Upper lobe of left lung (tissue), 6 donors: ENCODE measurements around the gene TMEM150A. TPM values are rescaled to one million over a fixed set of nuclear protein-coding genes. Genes with fewer than 3 reads are reported as not detected.

Experiments used
- ATAC-seq, 2 donors: fragments of 200-7000 bp; cut with Tn5 transposase; one replicate each; pipeline ENCODE4 v1.9.1; 2022; ENCODE audit warnings: mild to moderate bottlenecking in 2 of 2, moderate library complexity in 2 of 2; ENCODE audit not compliant: low FRiP score in 2 of 2
- DNase-seq, 2 donors: peaks; one replicate each; pipeline ENCODE4 v3.0.0-alpha.2; 2019 to 2020
- H3K27ac ChIP-seq, 4 donors: fragments of 200-600 bp; sonication (generic); one replicate each; pipeline ENCODE4 v1.5.1; 2016 to 2019
- H3K27me3 ChIP-seq, 4 donors: fragments of 200-600 bp; sonication (generic); one replicate each; pipeline ENCODE4 v1.5.1; 2017 to 2019
- H3K36me3 ChIP-seq, 4 donors: fragments of 200-600 bp; sonication (generic); one replicate each; pipeline ENCODE4 v1.5.1; 2016 to 2019
- H3K4me1 ChIP-seq, 4 donors: fragments of 200-600 bp; sonication (generic); one replicate each; pipeline ENCODE4 v1.5.1; 2018 to 2019
- H3K4me3 ChIP-seq, 4 donors: fragments of 200-600 bp; sonication (generic); one replicate each; pipeline ENCODE4 v1.5.1; 2017 to 2019; ENCODE audit warnings: mild to moderate bottlenecking in 2 of 4, moderate library complexity in 1 of 4
- H3K9me3 ChIP-seq, 4 donors: fragments of 200-600 bp; sonication (generic); one replicate each; pipeline ENCODE4 v1.5.1; 2018 to 2019
- CTCF ChIP-seq, 6 experiments: fragments of 450-650 bp in 4 of 6; fragments of 200-600 bp in 2 of 6; sonication (generic) in 2 of 6; IDR thresholded peaks; one replicate each; pipeline ENCODE4 v1.5.1; 2016 to 2019; ENCODE audit warnings: antibody characterized with exemption in 6 of 6
- EP300 ChIP-seq, 4 donors: sonication (generic); formaldehyde crosslinking; IDR thresholded peaks; one replicate each; pipeline ENCODE4 v1.5.1; 2017; ENCODE audit warnings: antibody characterized with exemption in 4 of 4, control low read depth in 2 of 4
- POLR2A ChIP-seq, 4 donors: fragments of 450-650 bp; IDR thresholded peaks; one replicate each; pipeline ENCODE4 v1.5.1; 2016 to 2017; ENCODE audit warnings: antibody characterized with exemption in 4 of 4, mild to moderate bottlenecking in 2 of 4
- POLR2AphosphoS5 ChIP-seq, 2 donors: sonication (generic); formaldehyde crosslinking; IDR thresholded peaks; one replicate each; pipeline ENCODE4 v1.5.1; 2017; ENCODE audit warnings: antibody characterized with exemption in 2 of 2
- WGBS, 2 donors: methylation state at CpG; one replicate each; pipeline ENCODE4 v1.1.5; 2017 to 2018; 5-methylcytosine and 5-hydroxymethylcytosine counted together
- total RNA-seq, 6 donors: library from RNA; depleted of rRNA in 4 of 6; stranded (reverse); fragments of >200 nt in 4 of 6; gene quantifications; one replicate each; pipeline versions ENCODE4 v1.1.0 to v1.2.1, GENCODE V29; 2016 to 2021
- donor health status: DM: no; HTN: no; CAD: no; lungs with moderate emphysema.
- donor health status: DM: no; HTN: yes; CAD: no; lungs with severe emphysema.

TMEM150A gene
- total RNA-seq, 6 donors from 2014 or later: 18.9 to 45.8 (median 32.0) TPM

- ATAC-seq (no peak), DNase-seq (no peak)
- H3K9me3 ChIP-seq: no peaks in the 10 kb centered on the region
- H3K4me1 ChIP-seq: peaks cover 33 to 65% (median 42%) of the 10 kb centered on the region in 4 donors
- peaks cover 4 to 10% (median 9%) of the 10 kb centered on the region in 4 donors for H3K36me3 ChIP-seq
- no peaks in the 10 kb centered on the region for H3K27me3 ChIP-seq
- 92 to 94% methylated on average over 10 of the region's 10 CpGs for WGBS, 2 donors
- H3K4me3 ChIP-seq: no peak overlapping the region
- TF ChIP-seq POLR2AphosphoS5 (IDR thresholded peaks at IDR 0.05) (no peak), POLR2A (IDR thresholded peaks at IDR 0.05) (no peak), CTCF (IDR thresholded peaks at IDR 0.05) (no peak), EP300 (IDR thresholded peaks at IDR 0.05) (no peak)
- H3K27ac ChIP-seq: no peak overlapping the region
These were observed 11.4 kb upstream of the TMEM150A start for GRCh38 chr2:85613717-85614515.

- Histone ChIP-seq H3K27ac (peak within 1 kb of the TSS; percentile 85 to 92 (median 90)), H3K4me1 (peaks cover 24 to 64% (median 45%) of the 10 kb centered on the region in 4 donors), H3K9me3 (no peaks in the 10 kb centered on the region), H3K36me3 (peaks cover 4 to 24% (median 14%) of the 10 kb centered on the region in 4 donors), H3K4me3 (peak within 1 kb of the TSS; percentile 56 to 91 (median 85)), H3K27me3 (no peaks in the 10 kb centered on the region)
- 11 to 18% methylated on average over 39 to 56 of the region's 73 CpGs for WGBS, 2 donors
- peak in 3 of 4 donors; percentile 54 to 90 (median 69) for TF ChIP-seq POLR2A (IDR thresholded peaks at IDR 0.05)
- peak; percentile 90 to 95 for TF ChIP-seq POLR2AphosphoS5 (IDR thresholded peaks at IDR 0.05)
- peak in 1 of 6 experiments; percentile 4 for TF ChIP-seq CTCF (IDR thresholded peaks at IDR 0.05)
- no peak for TF ChIP-seq EP300 (IDR thresholded peaks at IDR 0.05)
- DNase-seq (peak; percentile 91 to 96), ATAC-seq (peak; percentile 91 to 93)
These were observed 9.4 kb upstream of the TMEM150A start, which contains the start of gene C2orf68 for GRCh38 chr2:85611705-85612587. Gene C2orf68 (minus strand): TSS chr2:85612066. CDS start chr2:85611984, 82 bp downstream.

GRCh38 chr2:85611217-85611704 lies 8.8 kb upstream of the TMEM150A start:
- Histone ChIP-seq H3K27me3 (no peaks in the 10 kb centered on the region), H3K36me3 (peaks cover 4 to 24% (median 14%) of the 10 kb centered on the region in 4 donors), H3K9me3 (no peaks in the 10 kb centered on the region), H3K4me1 (peaks cover 26 to 66% (median 47%) of the 10 kb centered on the region in 4 donors), H3K27ac (peak overlapping the region; percentile 85 to 92 (median 90)), H3K4me3 (peak overlapping the region; percentile 56 to 91 (median 85))
- ATAC-seq (no peak), DNase-seq (no peak)
- WGBS, 2 donors: 6 to 9% methylated on average over 20 to 24 of the region's 24 CpGs
- TF ChIP-seq EP300 (IDR thresholded peaks at IDR 0.05) (no peak), CTCF (IDR thresholded peaks at IDR 0.05) (no peak), POLR2A (IDR thresholded peaks at IDR 0.05) (no peak), POLR2AphosphoS5 (IDR thresholded peaks at IDR 0.05) (no peak)

- TF ChIP-seq EP300 (IDR thresholded peaks at IDR 0.05) (no peak), POLR2A (IDR thresholded peaks at IDR 0.05) (no peak), CTCF (IDR thresholded peaks at IDR 0.05) (no peak), POLR2AphosphoS5 (IDR thresholded peaks at IDR 0.05) (no peak)
- Histone ChIP-seq H3K27me3 (no peaks in the 10 kb centered on the region), H3K36me3 (peaks cover 4 to 24% (median 14%) of the 10 kb centered on the region in 4 donors), H3K4me3 (no peak overlapping the region), H3K27ac (peak overlapping the region; percentile 87 to 92 (median 92)), H3K4me1 (peaks cover 48 to 85% (median 66%) of the 10 kb centered on the region in 4 donors), H3K9me3 (no peaks in the 10 kb centered on the region)
- peak in 1 of 2 donors; percentile 85 for DNase-seq
- peak in 1 of 2 donors; percentile 71 for ATAC-seq
- 61 to 70% methylated on average over 9 of the region's 9 CpGs for WGBS, 2 donors
These were observed 5.0 kb upstream of the TMEM150A start for GRCh38 chr2:85607268-85608215.
